GM12892 (cell line): ENCODE measurements around the gene HTT.

ENCODE experiments used
- POLR2A ChIP-seq: IDR thresholded peaks from 2 replicates; pipeline ENCODE4 v1.6.1; 2011; ENCODE audit warnings: low read depth, low read length, control low read depth
- TAF1 ChIP-seq: IDR thresholded peaks from 2 replicates; pipeline ENCODE4 v1.6.1; 2011; ENCODE audit warnings: low read depth, mild to moderate bottlenecking, control low read depth, low read length, borderline replicate concordance

DNA sequence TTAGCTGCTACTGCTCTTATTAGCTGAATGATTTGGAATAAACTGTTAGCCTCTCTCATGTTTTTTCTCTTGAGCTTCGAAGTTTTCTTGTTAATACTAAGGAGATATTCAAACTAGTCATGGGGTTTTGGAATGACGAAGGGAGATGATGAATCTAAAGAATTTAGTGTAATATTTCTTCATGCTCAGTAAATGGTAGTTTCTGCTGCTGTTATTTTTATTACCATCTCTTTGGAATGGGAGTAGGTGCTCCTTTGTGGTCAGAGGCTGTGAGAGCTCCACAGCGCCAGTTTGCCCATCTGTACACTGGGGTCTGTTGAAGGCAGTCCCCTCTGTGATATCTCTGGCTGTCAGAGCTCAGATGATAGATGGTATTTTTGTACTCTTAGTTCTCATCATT, 33.7 kb downstream of the HTT start:
- TF ChIP-seq TAF1 (no peak), POLR2A (no peak)
